ENCODE data around the gene ANGEL2.

GRCh38 chr1:213055767-213056166 is 40.1 kb upstream of the ANGEL2 start:
- TF ChIP-seq CTCF (IDR thresholded peaks at IDR 0.05) (no peak), POLR2A (IDR thresholded peaks at IDR 0.05) (no peak), POLR2AphosphoS5 (IDR thresholded peaks at IDR 0.05; ENCODE audit: insufficient read depth in 1 of 2, low read depth in 1 of 2) (no peak)
